Measurements from ENCODE around the gene XPO6. TPM values are rescaled to one million over a fixed set of nuclear protein-coding genes. Genes with fewer than 3 reads are reported as not detected.

The XPO6 gene
- total RNA-seq, 1 experiment from 2014 or later: 106 TPM

Other genes starting within 250 kb of the XPO6 start
- gene GSG1L, start 148.3 kb downstream of the XPO6 start, total RNA-seq (2014; rRNA removed): not detected in 2 replicates
- 0.95 and 1.5 TPM in 2 replicates for gene SBK1, start 80.6 kb upstream of the XPO6 start, total RNA-seq (2014; rRNA removed)
- 0.17 and 2.5 TPM in 2 replicates for gene NPIPB6, start 151.5 kb upstream of the XPO6 start, total RNA-seq (2014; rRNA removed)
- 47.6 and 80.4 TPM in 2 replicates for gene EIF3CL, start 191.9 kb upstream of the XPO6 start, total RNA-seq (2014; rRNA removed)

Measured in PC-3 (cell line).